NCI-H774 (cell line): Measurements from ENCODE around the gene UQCC5.

ENCODE experiments used
- DNase-seq: peaks from one replicate; lab custom pipeline; 2025; lab: John Stamatoyannopoulos, UW

The UQCC5 gene

GRCh38 chr3:52504977-52505376 is 31.4 kb upstream of the UQCC5 start:
- no peak for DNase-seq

GRCh38 chr3:52506266-52506966 is 30.0 kb upstream of the UQCC5 start:
- no peak for DNase-seq

GRCh38 chr3:52507359-52507758 is 29.0 kb upstream of the UQCC5 start:
- no peak for DNase-seq

GRCh38 chr3:52509753-52510328 is 26.6 kb upstream of the UQCC5 start:
- no peak for DNase-seq

GRCh38 chr3:52511509-52511908 is 24.9 kb upstream of the UQCC5 start:
- DNase-seq = no peak

- DNase-seq = no peak
These were observed 24.3 kb upstream of the UQCC5 start for GRCh38 chr3:52512105-52512504.

- DNase-seq = no peak
These were observed 23.7 kb upstream of the UQCC5 start for GRCh38 chr3:52512727-52513126.

GRCh38 chr3:52513281-52513680 is 23.1 kb upstream of the UQCC5 start:
- DNase-seq = no peak

GRCh38 chr3:52514576-52514975 is 21.8 kb upstream of the UQCC5 start:
- no peak for DNase-seq

- DNase-seq = no peak
These were observed 21.2 kb upstream of the UQCC5 start for GRCh38 chr3:52515192-52515591.

GRCh38 chr3:52516509-52517195 is 19.8 kb upstream of the UQCC5 start:
- DNase-seq = no peak

GRCh38 chr3:52517796-52518722 is 18.3 kb upstream of the UQCC5 start:
- no peak for DNase-seq

GRCh38 chr3:52518723-52519444 is 17.5 kb upstream of the UQCC5 start:
- DNase-seq = no peak

- no peak for DNase-seq
These were observed 16.8 kb upstream of the UQCC5 start for GRCh38 chr3:52519445-52520140.

- no peak for DNase-seq
These were observed 16.2 kb upstream of the UQCC5 start for GRCh38 chr3:52520141-52520667.

GRCh38 chr3:52520716-52521487 is 15.5 kb upstream of the UQCC5 start:
- DNase-seq = no peak

- DNase-seq = no peak
These were observed 14.9 kb upstream of the UQCC5 start for GRCh38 chr3:52521488-52521824.

GRCh38 chr3:52521881-52522650 is 14.3 kb upstream of the UQCC5 start:
- no peak for DNase-seq

GRCh38 chr3:52522651-52523251 is 13.7 kb upstream of the UQCC5 start:
- DNase-seq = no peak
